Fibroblast of pulmonary artery (primary cell): ENCODE results near the gene HTR1B.
A peak's percentile ranks its signal among the peaks of the same experiment; 100 is the strongest.

Experiments used
- DNase-seq: peaks from one replicate; pipeline ENCODE4 v3.0.0-alpha.2; 2010; ENCODE audit warnings: low read depth
- H3K4me3 ChIP-seq: replicated peaks from 2 replicates; pipeline ENCODE4 v1.5.1; 2011; ENCODE audit warnings: low read depth, mild to moderate bottlenecking, control low read depth, low read length, moderate library complexity
- TF ChIP-seq, protein P1 (sequence below): IDR thresholded peaks from 2 replicates; pipeline ENCODE4 v1.5.1; 2011; ENCODE audit warnings: mild to moderate bottlenecking, control low read depth, low read length, inconsistent platforms; ENCODE audit errors: missing control alignments

The HTR1B gene

GRCh38 chr6:77457720-77458349 lies 5.5 kb downstream of the HTR1B start:
- DNase-seq = peak; percentile 98
- TF ChIP-seq, protein P1, sequence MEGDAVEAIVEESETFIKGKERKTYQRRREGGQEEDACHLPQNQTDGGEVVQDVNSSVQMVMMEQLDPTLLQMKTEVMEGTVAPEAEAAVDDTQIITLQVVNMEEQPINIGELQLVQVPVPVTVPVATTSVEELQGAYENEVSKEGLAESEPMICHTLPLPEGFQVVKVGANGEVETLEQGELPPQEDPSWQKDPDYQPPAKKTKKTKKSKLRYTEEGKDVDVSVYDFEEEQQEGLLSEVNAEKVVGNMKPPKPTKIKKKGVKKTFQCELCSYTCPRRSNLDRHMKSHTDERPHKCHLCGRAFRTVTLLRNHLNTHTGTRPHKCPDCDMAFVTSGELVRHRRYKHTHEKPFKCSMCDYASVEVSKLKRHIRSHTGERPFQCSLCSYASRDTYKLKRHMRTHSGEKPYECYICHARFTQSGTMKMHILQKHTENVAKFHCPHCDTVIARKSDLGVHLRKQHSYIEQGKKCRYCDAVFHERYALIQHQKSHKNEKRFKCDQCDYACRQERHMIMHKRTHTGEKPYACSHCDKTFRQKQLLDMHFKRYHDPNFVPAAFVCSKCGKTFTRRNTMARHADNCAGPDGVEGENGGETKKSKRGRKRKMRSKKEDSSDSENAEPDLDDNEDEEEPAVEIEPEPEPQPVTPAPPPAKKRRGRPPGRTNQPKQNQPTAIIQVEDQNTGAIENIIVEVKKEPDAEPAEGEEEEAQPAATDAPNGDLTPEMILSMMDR = peak; percentile 90
- no peak overlapping the region for H3K4me3 ChIP-seq

DNA sequence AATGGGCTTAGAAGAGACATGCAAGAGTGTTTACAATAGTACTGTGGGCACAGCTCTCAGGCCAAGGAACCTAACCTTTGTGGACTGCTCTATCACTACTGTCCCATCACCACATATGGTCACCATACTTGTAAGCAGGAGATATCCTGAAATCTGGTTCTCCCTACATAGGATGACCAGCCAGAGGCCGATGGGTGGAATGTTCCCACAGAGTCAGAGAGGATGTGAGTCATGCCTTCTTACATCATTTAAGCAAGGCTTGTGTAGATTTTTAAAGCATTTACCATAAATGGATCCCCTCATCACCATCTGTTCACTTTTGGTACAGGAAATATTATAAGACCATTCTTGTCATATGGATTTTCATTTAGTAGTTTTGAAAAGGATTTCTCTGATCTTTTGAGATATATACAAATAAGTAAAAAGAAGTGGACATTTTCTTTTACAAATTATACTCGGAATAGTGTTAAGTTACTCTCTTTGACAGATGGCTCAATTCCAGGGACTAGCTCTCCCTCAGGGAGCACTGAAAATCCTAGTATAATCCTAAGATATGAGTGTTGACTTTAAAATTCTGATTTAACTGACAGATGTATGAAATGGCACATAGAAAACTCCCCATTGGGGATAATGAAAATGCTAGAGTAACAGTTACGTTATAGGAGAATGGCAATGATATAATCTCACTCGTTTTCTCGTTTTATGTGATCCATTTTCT lies 6.6 kb downstream of the HTR1B start:
- H3K4me3 ChIP-seq = no peak overlapping the region
- DNase-seq = peak; percentile 99
- TF ChIP-seq, protein P1 = no peak

DNA sequence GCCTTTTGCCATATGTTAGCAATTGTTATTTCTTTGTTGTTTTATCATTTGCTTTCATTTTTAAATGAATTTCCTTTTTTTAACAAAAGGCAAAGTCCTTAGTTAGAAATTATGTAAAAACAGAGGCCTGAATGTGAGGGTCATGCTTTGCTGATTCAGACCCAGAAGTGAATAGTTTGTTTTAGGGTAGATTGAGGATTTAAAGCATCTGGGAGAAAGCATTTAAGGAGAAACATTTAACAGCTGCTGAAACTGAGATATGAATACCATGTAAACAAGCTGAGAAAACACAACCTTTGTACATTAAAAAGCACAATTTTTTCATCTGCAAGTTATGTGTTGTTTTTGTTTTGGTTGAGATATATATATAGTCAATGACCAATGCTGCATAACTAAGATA lies 8.0 kb downstream of the HTR1B start:
- no peak for DNase-seq
- no peak overlapping the region for H3K4me3 ChIP-seq
- TF ChIP-seq, protein P1 = no peak

GRCh38 chr6:77454386-77454785 lies 8.9 kb downstream of the HTR1B start:
- no peak for DNase-seq
- TF ChIP-seq, protein P1 = no peak
- no peak overlapping the region for H3K4me3 ChIP-seq

- TF ChIP-seq, protein P1 = no peak
- no peak overlapping the region for H3K4me3 ChIP-seq
- DNase-seq = no peak
These were observed 11.8 kb downstream of the HTR1B start for GRCh38 chr6:77451466-77451865.

- H3K4me3 ChIP-seq = no peak overlapping the region
- peak; percentile 71 for DNase-seq
- TF ChIP-seq, protein P1 = peak; percentile 58
These were observed 12.4 kb downstream of the HTR1B start for GRCh38 chr6:77450924-77451323.
